Activated naive CD4-positive, alpha-beta T cell treated with anti-CD3 and anti-CD28 coated beads, Interleukin-2, amount 50 U/mL, for 16 hours (primary cell): ENCODE data around the gene ANO7.

Experiments
- DNase-seq: peaks from one replicate; pipeline ENCODE4 v3.0.0-alpha.2; 2020

Gene ANO7

GRCh38 chr2:241255542-241256167, 67.2 kb downstream of the ANO7 start:
- no peak for DNase-seq

GRCh38 chr2:241256168-241256545, 67.7 kb downstream of the ANO7 start:
- DNase-seq: no peak

GRCh38 chr2:241257419-241258032, 69.0 kb downstream of the ANO7 start:
- no peak for DNase-seq

GRCh38 chr2:241258505-241259280, 70.2 kb downstream of the ANO7 start:
- DNase-seq: no peak

- no peak for DNase-seq
These were observed 72.4 kb downstream of the ANO7 start for GRCh38 chr2:241260911-241261310.

- DNase-seq: no peak
These were observed 73.2 kb downstream of the ANO7 start for GRCh38 chr2:241261628-241262027.

GRCh38 chr2:241263061-241263460, 74.6 kb downstream of the ANO7 start:
- DNase-seq: no peak

- DNase-seq: no peak
These were observed 77.0 kb downstream of the ANO7 start for GRCh38 chr2:241265506-241265905.

GRCh38 chr2:241267249-241268067, 79.0 kb downstream of the ANO7 start:
- DNase-seq: no peak

- DNase-seq: no peak
These were observed 79.8 kb downstream of the ANO7 start for GRCh38 chr2:241268306-241268705.

GRCh38 chr2:241268716-241269445, 80.4 kb downstream of the ANO7 start:
- no peak for DNase-seq

GRCh38 chr2:241269707-241270520, 81.4 kb downstream of the ANO7 start:
- no peak for DNase-seq

GRCh38 chr2:241270531-241270930, 82.1 kb downstream of the ANO7 start:
- DNase-seq: no peak

GRCh38 chr2:241271706-241272302, 83.3 kb downstream of the ANO7 start:
- DNase-seq: peak; percentile 58

- peak; percentile 51 for DNase-seq
These were observed 84.1 kb downstream of the ANO7 start for GRCh38 chr2:241272303-241273209.

GRCh38 chr2:241273210-241274020, 84.9 kb downstream of the ANO7 start:
- DNase-seq: no peak

GRCh38 chr2:241274127-241274526, 85.7 kb downstream of the ANO7 start:
- DNase-seq: no peak
